Osteoblast (primary cell): ENCODE measurements around the gene PACSIN2. TPM values are rescaled to one million over a fixed set of nuclear protein-coding genes. Genes with fewer than 3 reads are reported as not detected.

Source experiments
- DNase-seq: peaks from one replicate; pipeline ENCODE4 v3.0.0; 2011; ENCODE audit warnings: low spot score, mixed read lengths; ENCODE audit not compliant: insufficient read length; ENCODE audit errors: missing footprints
- H2AFZ ChIP-seq: 2 replicates; pipeline ENCODE4 v1.6.0; 2011; ENCODE audit warnings: mild to moderate bottlenecking, low read length
- H3K27ac ChIP-seq: 2 replicates; pipeline ENCODE4 v1.5.1; 2011; ENCODE audit warnings: mild to moderate bottlenecking, low read depth, low read length, moderate library complexity
- H3K27me3 ChIP-seq: 2 replicates; pipeline ENCODE4 v1.6.0; 2012; ENCODE audit warnings: mild to moderate bottlenecking, control low read depth, inconsistent platforms, low read length, moderate library complexity; ENCODE audit not compliant: insufficient read depth
- H3K36me3 ChIP-seq: 2 replicates; pipeline ENCODE4 v1.5.1; 2011; ENCODE audit warnings: mild to moderate bottlenecking, low read length, control low read depth, moderate library complexity; ENCODE audit not compliant: insufficient read depth
- H3K4me1 ChIP-seq: 2 replicates; pipeline ENCODE4 v1.5.1; 2011; ENCODE audit warnings: mild to moderate bottlenecking, low read length, control low read depth, moderate library complexity; ENCODE audit not compliant: insufficient read depth
- H3K4me2 ChIP-seq: 2 replicates; pipeline ENCODE4 v1.6.0; 2011; ENCODE audit warnings: mild to moderate bottlenecking, low read length; ENCODE audit not compliant: insufficient read depth
- H3K4me3 ChIP-seq: fragments of 200-600 bp; sonication (generic); 3 replicates; pipeline ENCODE4 v1.5.1; 2012; ENCODE audit warnings: mild to moderate bottlenecking, low read length, inconsistent platforms; ENCODE audit not compliant: insufficient read depth
- H3K79me2 ChIP-seq: 2 replicates; pipeline ENCODE4 v1.6.0; 2012; ENCODE audit warnings: mild to moderate bottlenecking, low read length, control low read depth, inconsistent platforms; ENCODE audit not compliant: insufficient read depth
- H3K9me3 ChIP-seq: 2 replicates; pipeline ENCODE4 v1.5.1; 2011; ENCODE audit warnings: low read depth, low read length, control low read depth
- H4K20me1 ChIP-seq: 2 replicates; pipeline ENCODE4 v1.6.0; 2012; ENCODE audit warnings: mild to moderate bottlenecking, low read length, control low read depth; ENCODE audit not compliant: insufficient read depth
- total RNA-seq: library from RNA; depleted of rRNA; stranded (reverse); fragments of >200 nt; gene quantifications from 2 replicates; pipeline ENCODE4 v1.2.3, GENCODE V29; 2012
- TF ChIP-seq, protein P1 (sequence below): IDR thresholded peaks from 2 replicates; pipeline ENCODE4 v1.5.1; 2011; ENCODE audit warnings: mild to moderate bottlenecking, low read depth, low read length, moderate library complexity; ENCODE audit errors: extremely low read depth

The PACSIN2 gene
- total RNA-seq, 1 donor = 38.0 TPM

DNA sequence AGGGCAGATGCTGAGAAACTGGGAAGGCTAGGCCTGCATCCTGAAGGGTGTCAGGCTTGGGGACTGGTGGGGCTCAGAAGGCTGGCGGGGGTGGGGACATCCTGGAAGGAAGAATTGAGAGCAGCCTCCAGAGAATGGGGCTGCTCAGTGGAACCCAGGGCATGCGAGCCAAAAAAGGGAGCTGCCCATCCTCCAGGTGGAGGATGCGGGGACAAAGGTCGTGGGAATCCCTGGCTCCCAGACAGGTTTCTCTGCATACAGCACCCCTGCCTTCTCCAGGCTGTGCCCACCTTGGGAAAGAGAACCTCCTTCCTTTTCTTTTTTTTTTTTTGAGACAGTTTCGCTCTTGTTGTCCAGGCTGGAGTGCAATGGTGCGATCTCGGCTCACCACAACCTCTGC, 117.0 kb downstream of the PACSIN2 start:
- Histone ChIP-seq H3K36me3 (no peaks in the 10 kb centered on the region), H3K9me3 (no peaks in the 10 kb centered on the region), H3K4me3 (no peak overlapping the region), H2AFZ (no peak overlapping the region), H4K20me1 (peaks cover 53% of the 10 kb centered on the region), H3K27ac (no peak overlapping the region), H3K27me3 (no peaks in the 10 kb centered on the region), H3K4me2 (no peak overlapping the region), H3K4me1 (no peaks in the 10 kb centered on the region), H3K79me2 (peaks cover 75% of the 10 kb centered on the region)
- TF ChIP-seq, protein P1, sequence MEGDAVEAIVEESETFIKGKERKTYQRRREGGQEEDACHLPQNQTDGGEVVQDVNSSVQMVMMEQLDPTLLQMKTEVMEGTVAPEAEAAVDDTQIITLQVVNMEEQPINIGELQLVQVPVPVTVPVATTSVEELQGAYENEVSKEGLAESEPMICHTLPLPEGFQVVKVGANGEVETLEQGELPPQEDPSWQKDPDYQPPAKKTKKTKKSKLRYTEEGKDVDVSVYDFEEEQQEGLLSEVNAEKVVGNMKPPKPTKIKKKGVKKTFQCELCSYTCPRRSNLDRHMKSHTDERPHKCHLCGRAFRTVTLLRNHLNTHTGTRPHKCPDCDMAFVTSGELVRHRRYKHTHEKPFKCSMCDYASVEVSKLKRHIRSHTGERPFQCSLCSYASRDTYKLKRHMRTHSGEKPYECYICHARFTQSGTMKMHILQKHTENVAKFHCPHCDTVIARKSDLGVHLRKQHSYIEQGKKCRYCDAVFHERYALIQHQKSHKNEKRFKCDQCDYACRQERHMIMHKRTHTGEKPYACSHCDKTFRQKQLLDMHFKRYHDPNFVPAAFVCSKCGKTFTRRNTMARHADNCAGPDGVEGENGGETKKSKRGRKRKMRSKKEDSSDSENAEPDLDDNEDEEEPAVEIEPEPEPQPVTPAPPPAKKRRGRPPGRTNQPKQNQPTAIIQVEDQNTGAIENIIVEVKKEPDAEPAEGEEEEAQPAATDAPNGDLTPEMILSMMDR = no peak
- DNase-seq = peak; percentile 26

DNA sequence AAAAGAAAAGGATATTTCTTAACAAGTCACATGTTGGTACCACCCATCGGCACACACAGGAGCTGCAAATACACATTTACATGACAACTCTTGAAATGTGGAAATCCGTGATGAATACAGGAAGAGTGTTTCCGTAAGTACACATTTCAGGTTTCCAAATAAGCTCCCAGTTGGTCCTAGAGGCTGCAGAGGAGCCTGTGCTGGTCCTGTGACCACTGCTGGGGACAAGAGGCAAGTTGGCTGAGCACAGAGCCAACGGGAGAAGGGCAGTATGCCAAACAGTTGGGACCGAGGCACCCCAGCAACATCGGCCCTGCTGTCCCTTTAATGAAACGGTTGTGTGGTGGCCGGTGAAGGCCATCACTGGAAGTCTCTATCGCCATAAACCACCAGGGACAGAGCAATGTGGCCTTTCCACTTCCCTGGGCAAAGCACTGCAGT, 119.4 kb downstream of the PACSIN2 start:
- Histone ChIP-seq H3K79me2 (peaks cover 59% of the 10 kb centered on the region), H3K27me3 (no peaks in the 10 kb centered on the region), H3K27ac (no peak overlapping the region), H3K9me3 (no peaks in the 10 kb centered on the region), H3K4me2 (no peak overlapping the region), H3K36me3 (peaks cover 6% of the 10 kb centered on the region), H3K4me1 (no peaks in the 10 kb centered on the region), H3K4me3 (no peak overlapping the region), H4K20me1 (peaks cover 39% of the 10 kb centered on the region), H2AFZ (no peak overlapping the region)
- peak; percentile 58 for DNase-seq
- TF ChIP-seq, protein P1 = no peak

DNA sequence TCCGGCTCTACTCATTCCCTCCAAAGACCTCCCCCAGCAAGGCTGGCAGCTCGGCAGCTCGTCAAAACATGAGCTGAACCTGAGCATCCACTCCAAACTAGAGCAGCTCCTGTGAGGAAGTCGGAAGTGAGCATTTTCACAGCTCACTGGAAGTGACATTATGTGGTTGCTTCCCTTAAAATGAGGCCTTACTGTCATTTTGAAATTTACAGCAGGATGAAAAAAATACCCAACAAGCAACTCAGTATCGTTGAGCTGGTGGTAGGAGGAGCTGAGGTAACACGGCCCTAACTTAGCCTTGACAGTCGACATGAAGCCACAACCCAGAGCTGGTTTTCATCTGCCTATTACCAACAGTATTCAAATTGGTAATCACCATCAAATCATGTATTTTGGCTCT, 119.9 kb downstream of the PACSIN2 start:
- peaks cover 8% of the 10 kb centered on the region for H3K36me3 ChIP-seq
- no peaks in the 10 kb centered on the region for H3K27me3 ChIP-seq
- no peak overlapping the region for H2AFZ ChIP-seq
- H3K79me2 ChIP-seq = peaks cover 58% of the 10 kb centered on the region
- DNase-seq = peak; percentile 55
- no peaks in the 10 kb centered on the region for H3K9me3 ChIP-seq
- no peak overlapping the region for H3K4me3 ChIP-seq
- peaks cover 36% of the 10 kb centered on the region for H4K20me1 ChIP-seq
- no peak overlapping the region for H3K27ac ChIP-seq
- no peak overlapping the region for H3K4me2 ChIP-seq
- H3K4me1 ChIP-seq = no peaks in the 10 kb centered on the region
- TF ChIP-seq, protein P1 = no peak

DNA sequence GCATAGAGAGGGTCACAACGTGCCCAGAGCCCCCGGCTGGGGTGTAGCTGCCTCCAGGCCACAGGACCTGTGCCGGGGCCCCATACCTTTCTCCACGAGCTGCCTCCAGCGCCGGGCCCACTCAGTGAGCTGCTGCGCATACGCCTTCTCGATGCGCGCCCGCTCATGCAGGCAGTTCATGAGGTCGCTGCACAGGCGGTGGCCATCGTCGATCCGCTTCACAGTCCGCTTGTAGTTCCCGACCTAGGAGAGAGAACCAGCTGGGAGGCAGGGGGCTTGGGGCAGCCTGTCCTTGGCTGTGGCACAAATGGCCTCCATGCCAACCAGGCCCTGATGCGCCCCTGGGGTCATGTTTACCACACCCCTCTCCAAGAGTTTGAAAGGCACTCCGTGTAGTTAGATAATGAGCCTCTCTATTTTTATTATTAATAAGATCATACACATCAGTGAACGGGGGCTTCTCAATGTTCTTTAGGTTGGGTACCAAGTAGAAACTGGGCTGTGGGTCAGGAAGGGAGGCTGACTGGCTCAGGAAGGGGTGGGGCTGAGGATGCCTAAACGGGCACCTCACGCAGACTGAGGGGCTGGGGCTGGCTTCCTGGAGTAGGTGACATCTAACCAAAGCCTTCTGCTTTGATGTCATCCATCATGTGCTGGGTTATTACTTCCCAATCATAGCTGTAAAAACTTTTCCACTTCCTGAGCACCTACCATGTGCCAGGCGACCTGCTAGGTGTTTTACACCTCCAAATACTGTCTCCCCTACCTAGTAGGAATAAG, 121.4 kb downstream of the PACSIN2 start:
- TF ChIP-seq, protein P1 = no peak
- H3K4me3 ChIP-seq = no peak overlapping the region
- peaks cover 42% of the 10 kb centered on the region for H3K79me2 ChIP-seq
- no peaks in the 10 kb centered on the region for H3K27me3 ChIP-seq
- no peak overlapping the region for H3K4me2 ChIP-seq
- no peak overlapping the region for H2AFZ ChIP-seq
- no peaks in the 10 kb centered on the region for H3K4me1 ChIP-seq
- DNase-seq = peak; percentile 82
- no peak overlapping the region for H3K27ac ChIP-seq
- H3K36me3 ChIP-seq = peaks cover 10% of the 10 kb centered on the region
- H3K9me3 ChIP-seq = no peaks in the 10 kb centered on the region
- peaks cover 26% of the 10 kb centered on the region for H4K20me1 ChIP-seq
